Neural cell (in vitro differentiated cells): ENCODE measurements around the gene CRYGN. TPM values are rescaled to one million over a fixed set of nuclear protein-coding genes. Genes with fewer than 3 reads are reported as not detected.

Experiments
- H2AFZ ChIP-seq: fragments of 200-600, 300-800 bp; sonication (generic), shearing (Covaris generic); 2 replicates; pipeline ENCODE4 v1.6.0; 2014; ENCODE audit warnings: low read depth, mild to moderate bottlenecking, antibody characterized with exemption, low read length, moderate library complexity
- H3F3A ChIP-seq: fragments of 200-600 bp; shearing (Covaris generic); 2 replicates; pipeline ENCODE4 v1.6.1; 2016; ENCODE audit warnings: mild to moderate bottlenecking, moderate library complexity, mixed read lengths, antibody characterized with exemption, low read length; ENCODE audit not compliant: insufficient read depth, poor library complexity, severe bottlenecking
- H3K27ac ChIP-seq: fragments of 200-600, 300-800 bp; sonication (generic), shearing (Covaris generic); 2 replicates; pipeline ENCODE4 v1.5.1; 2014; ENCODE audit warnings: mild to moderate bottlenecking, low read length, moderate library complexity
- H3K27me3 ChIP-seq: fragments of 300-800, 200-600 bp; sonication (generic), shearing (Covaris generic); 2 replicates; pipeline ENCODE4 v1.6.0; 2014; ENCODE audit warnings: mild to moderate bottlenecking, low read depth, low read length, moderate library complexity; ENCODE audit not compliant: insufficient read depth
- H3K36me3 ChIP-seq: fragments of 300-800, 200-600 bp; sonication (generic), shearing (Covaris generic); 2 replicates; pipeline ENCODE4 v1.5.1; 2014; ENCODE audit warnings: mild to moderate bottlenecking, antibody characterized with exemption, low read length, moderate library complexity; ENCODE audit not compliant: insufficient read depth
- H3K4me2 ChIP-seq: fragments of 300-800, 200-600 bp; sonication (generic), shearing (Covaris generic); 2 replicates; pipeline ENCODE4 v1.6.0; 2014; ENCODE audit warnings: mild to moderate bottlenecking, low read length
- H3K4me3 ChIP-seq: fragments of 300-800, 200-600 bp; sonication (generic), shearing (Covaris generic); 2 replicates; pipeline ENCODE4 v1.5.1; 2014; ENCODE audit warnings: mild to moderate bottlenecking, low read length, moderate library complexity
- H3K79me2 ChIP-seq: fragments of 200-600 bp; shearing (Covaris generic); replicated peaks from 2 replicates; pipeline ENCODE4 v1.6.0; 2014; ENCODE audit warnings: mild to moderate bottlenecking, low read length, moderate library complexity; ENCODE audit not compliant: insufficient read depth
- H3K9ac ChIP-seq: fragments of 300-800, 200-600 bp; sonication (generic), shearing (Covaris generic); 2 replicates; pipeline ENCODE4 v1.6.1; 2016; ENCODE audit warnings: mild to moderate bottlenecking, low read length, mixed read lengths
- H3K9me2 ChIP-seq: fragments of 200-600 bp; shearing (Covaris generic); 2 replicates; pipeline ENCODE4 v1.6.1; 2016; ENCODE audit warnings: mild to moderate bottlenecking, low read length, mixed read lengths; ENCODE audit not compliant: insufficient read depth
- H3K9me3 ChIP-seq: fragments of 200-600, 300-800 bp; sonication (generic), shearing (Covaris generic); 2 replicates; pipeline ENCODE4 v1.6.1; 2016; ENCODE audit warnings: mild to moderate bottlenecking, mixed run types, low read length, moderate library complexity, mixed read lengths
- H4K20me1 ChIP-seq: fragments of 200-600 bp; shearing (Covaris generic); 2 replicates; pipeline ENCODE4 v1.6.1; 2016; ENCODE audit warnings: mild to moderate bottlenecking, mixed run types; ENCODE audit not compliant: insufficient read depth
- CTCF ChIP-seq: fragments of 450-650 bp; IDR thresholded peaks from 2 replicates; pipeline ENCODE4 v1.5.1; 2014; ENCODE audit warnings: antibody characterized with exemption, mild to moderate bottlenecking, moderate library complexity; ENCODE audit not compliant: poor library complexity, severe bottlenecking
- EP300 ChIP-seq: fragments of 450-650 bp; conservative IDR thresholded peaks from 2 replicates; pipeline ENCODE4 v1.6.1; 2014; ENCODE audit warnings: antibody characterized with exemption, mild to moderate bottlenecking, moderate library complexity; ENCODE audit not compliant: poor library complexity, severe bottlenecking
- EZH2 ChIP-seq: fragments of 200-600, 300-800 bp; shearing (Covaris generic), sonication (generic); IDR thresholded peaks from 2 replicates; pipeline ENCODE4 v1.6.1; 2014; ENCODE audit warnings: antibody characterized with exemption, low read length, borderline replicate concordance, mild to moderate bottlenecking; ENCODE audit not compliant: insufficient read depth, poor library complexity, severe bottlenecking
- MXI1 ChIP-seq: fragments of 450-650 bp; conservative IDR thresholded peaks from 2 replicates; pipeline ENCODE4 v1.6.1; 2014; ENCODE audit warnings: antibody characterized with exemption, mild to moderate bottlenecking; ENCODE audit not compliant: poor library complexity, severe bottlenecking
- RAD21 ChIP-seq: fragments of 450-650 bp; conservative IDR thresholded peaks from 2 replicates; pipeline ENCODE4 v1.6.1; 2014; ENCODE audit warnings: antibody characterized with exemption, mild to moderate bottlenecking, moderate library complexity
- SMC3 ChIP-seq: fragments of 450-650 bp; conservative IDR thresholded peaks from 2 replicates; pipeline ENCODE4 v1.6.1; 2014; ENCODE audit warnings: antibody characterized with exemption, mild to moderate bottlenecking, moderate library complexity; ENCODE audit not compliant: poor library complexity
- TAF1 ChIP-seq: IDR thresholded peaks from 2 replicates; pipeline ENCODE4 v1.6.1; 2012; ENCODE audit warnings: low read depth
- polyA plus RNA-seq: library from polyadenylated mRNA; depleted of rRNA; stranded (reverse); fragments of >200 nt; gene quantifications from 2 replicates; pipeline ENCODE4 v1.2.3, GENCODE V29; 2014
- TF ChIP-seq, protein P1 (sequence below): IDR thresholded peaks from 2 replicates; pipeline ENCODE4 v1.6.1; 2012; ENCODE audit warnings: borderline replicate concordance

CRYGN gene
- polyA plus RNA-seq, 1 donor from 2014 or later = not detected

DNA sequence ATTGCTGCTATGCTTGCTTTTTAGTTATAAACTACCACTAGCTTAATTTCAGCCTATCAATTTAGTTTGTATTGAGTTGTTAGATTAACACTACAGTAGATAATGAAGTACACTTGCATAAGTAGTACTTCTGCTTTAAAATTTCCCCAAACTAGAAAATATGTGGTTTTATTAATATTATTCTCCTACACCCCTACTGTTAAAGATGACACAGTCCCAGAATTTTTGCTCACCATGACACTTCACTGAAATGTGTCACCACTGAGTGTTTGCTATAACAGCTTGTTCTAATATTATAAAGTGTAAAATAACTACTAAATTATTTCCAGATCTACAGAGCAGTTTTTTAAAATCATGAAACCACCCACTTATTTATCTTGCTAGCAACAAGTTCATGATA is 48.2 kb upstream of the CRYGN start:
- no peak overlapping the region for H3K4me3 ChIP-seq

GRCh38 chr7:151487228-151487627 is 47.3 kb upstream of the CRYGN start:
- Histone ChIP-seq H3F3A (no peaks in the 10 kb centered on the region), H3K79me2 (peaks cover 3% of the 10 kb centered on the region), H3K27me3 (no peaks in the 10 kb centered on the region), H2AFZ (no peak overlapping the region), H3K4me3 (no peak overlapping the region), H3K9ac (no peak overlapping the region), H3K36me3 (peaks cover 4% of the 10 kb centered on the region), H3K9me2 (no peaks in the 10 kb centered on the region), H3K4me2 (no peak overlapping the region), H3K27ac (no peak overlapping the region), H3K9me3 (no peaks in the 10 kb centered on the region), H4K20me1 (no peaks in the 10 kb centered on the region)
- TF ChIP-seq EP300 (no peak), MXI1 (no peak)

More for the DNA sequence above, 48.2 kb upstream of the CRYGN start:
- peaks cover 8% of the 10 kb centered on the region for H3K79me2 ChIP-seq
- H3K9me2 ChIP-seq = no peaks in the 10 kb centered on the region
- H3F3A ChIP-seq = no peaks in the 10 kb centered on the region
- no peaks in the 10 kb centered on the region for H4K20me1 ChIP-seq
- H3K27me3 ChIP-seq = no peaks in the 10 kb centered on the region
- TF ChIP-seq CTCF (no peak), MXI1 (no peak)
- TF ChIP-seq, protein P1, sequence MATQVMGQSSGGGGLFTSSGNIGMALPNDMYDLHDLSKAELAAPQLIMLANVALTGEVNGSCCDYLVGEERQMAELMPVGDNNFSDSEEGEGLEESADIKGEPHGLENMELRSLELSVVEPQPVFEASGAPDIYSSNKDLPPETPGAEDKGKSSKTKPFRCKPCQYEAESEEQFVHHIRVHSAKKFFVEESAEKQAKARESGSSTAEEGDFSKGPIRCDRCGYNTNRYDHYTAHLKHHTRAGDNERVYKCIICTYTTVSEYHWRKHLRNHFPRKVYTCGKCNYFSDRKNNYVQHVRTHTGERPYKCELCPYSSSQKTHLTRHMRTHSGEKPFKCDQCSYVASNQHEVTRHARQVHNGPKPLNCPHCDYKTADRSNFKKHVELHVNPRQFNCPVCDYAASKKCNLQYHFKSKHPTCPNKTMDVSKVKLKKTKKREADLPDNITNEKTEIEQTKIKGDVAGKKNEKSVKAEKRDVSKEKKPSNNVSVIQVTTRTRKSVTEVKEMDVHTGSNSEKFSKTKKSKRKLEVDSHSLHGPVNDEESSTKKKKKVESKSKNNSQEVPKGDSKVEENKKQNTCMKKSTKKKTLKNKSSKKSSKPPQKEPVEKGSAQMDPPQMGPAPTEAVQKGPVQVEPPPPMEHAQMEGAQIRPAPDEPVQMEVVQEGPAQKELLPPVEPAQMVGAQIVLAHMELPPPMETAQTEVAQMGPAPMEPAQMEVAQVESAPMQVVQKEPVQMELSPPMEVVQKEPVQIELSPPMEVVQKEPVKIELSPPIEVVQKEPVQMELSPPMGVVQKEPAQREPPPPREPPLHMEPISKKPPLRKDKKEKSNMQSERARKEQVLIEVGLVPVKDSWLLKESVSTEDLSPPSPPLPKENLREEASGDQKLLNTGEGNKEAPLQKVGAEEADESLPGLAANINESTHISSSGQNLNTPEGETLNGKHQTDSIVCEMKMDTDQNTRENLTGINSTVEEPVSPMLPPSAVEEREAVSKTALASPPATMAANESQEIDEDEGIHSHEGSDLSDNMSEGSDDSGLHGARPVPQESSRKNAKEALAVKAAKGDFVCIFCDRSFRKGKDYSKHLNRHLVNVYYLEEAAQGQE = no peak
- no peak overlapping the region for H3K9ac ChIP-seq
- no peak overlapping the region for H2AFZ ChIP-seq
- no peak overlapping the region for H3K4me2 ChIP-seq
- no peaks in the 10 kb centered on the region for H3K9me3 ChIP-seq
- H3K27ac ChIP-seq = no peak overlapping the region
- H3K36me3 ChIP-seq = peaks cover 4% of the 10 kb centered on the region

DNA sequence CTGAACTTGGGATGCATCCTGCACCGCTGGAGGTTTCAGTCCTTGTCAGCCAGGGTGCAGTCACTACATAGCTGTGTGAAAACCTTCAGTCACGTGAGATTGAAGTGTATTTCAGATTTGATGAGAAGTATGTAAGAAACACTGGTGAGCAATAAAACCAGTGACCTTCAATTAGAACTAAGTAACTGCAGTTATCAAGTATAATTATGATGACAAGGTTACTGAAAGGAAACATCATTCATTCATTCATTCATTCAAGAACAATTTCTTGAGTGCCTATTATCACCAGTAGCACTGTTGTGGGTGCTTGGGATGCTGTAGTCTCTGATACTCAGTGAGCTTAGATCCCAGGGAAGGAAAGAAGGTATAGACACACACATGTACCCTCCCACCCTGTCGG is 46.1 kb upstream of the CRYGN start:
- Histone ChIP-seq H3K79me2 (no peaks in the 10 kb centered on the region), H3K36me3 (peaks cover 4% of the 10 kb centered on the region)

More for the DNA sequence above, 46.1 kb upstream of the CRYGN start:
- no peak overlapping the region for H2AFZ ChIP-seq
- H4K20me1 ChIP-seq = no peaks in the 10 kb centered on the region
- no peak overlapping the region for H3K4me3 ChIP-seq
- no peaks in the 10 kb centered on the region for H3K9me3 ChIP-seq
- no peaks in the 10 kb centered on the region for H3F3A ChIP-seq
- H3K27me3 ChIP-seq = no peaks in the 10 kb centered on the region
- H3K9ac ChIP-seq = no peak overlapping the region
- no peak overlapping the region for H3K27ac ChIP-seq
- no peak overlapping the region for H3K4me2 ChIP-seq
- H3K9me2 ChIP-seq = no peaks in the 10 kb centered on the region
- no peak for TF ChIP-seq SMC3
- no peak for TF ChIP-seq RAD21
- TF ChIP-seq, protein P1 = no peak
- TF ChIP-seq EP300 = no peak
- no peak for TF ChIP-seq MXI1
- no peak for TF ChIP-seq TAF1
- TF ChIP-seq CTCF = no peak
- no peak for TF ChIP-seq EZH2
